ENCODE measurements around the gene MYRIP. TPM values are rescaled to one million over a fixed set of nuclear protein-coding genes. Genes with fewer than 3 reads are reported as not detected.

Gene MYRIP
- total RNA-seq, 1 experiment from 2014 or later: 0.44 TPM

- POLR2A ChIA-PET: no interaction called here
- TF ChIP-seq CBX3 (IDR thresholded peaks at IDR 0.05; ENCODE audit: low read depth) (no peak), SIN3A (IDR thresholded peaks at IDR 0.05; ENCODE audit: low read depth) (no peak), ATF3 (IDR thresholded peaks at IDR 0.05) (no peak), EZH2phosphoT487 (IDR thresholded peaks at IDR 0.05; ENCODE audit: borderline replicate concordance) (no peak), CTCF (IDR thresholded peaks at IDR 0.05 in 2 of 3, conservative IDR thresholded peaks at IDR 0.05 in 1 of 3; ENCODE audit: borderline replicate concordance in 1 of 3, insufficient read depth in 1 of 3, low read depth in 2 of 3, low read length in 2 of 3) (no peak), YY1 (IDR thresholded peaks at IDR 0.05; ENCODE audit: extremely low read depth, insufficient replicate concordance, low read depth, low read length) (no peak), SRF (IDR thresholded peaks at IDR 0.05; ENCODE audit: low read depth) (no peak), REST (IDR thresholded peaks at IDR 0.05; ENCODE audit: low read depth) (no peak), ELF1 (IDR thresholded peaks at IDR 0.05; ENCODE audit: borderline replicate concordance, low read depth) (no peak)
- Histone ChIP-seq H3K36me3 (ENCODE audit: control insufficient read depth in 1 of 2, insufficient read depth in 2 of 2, low read length in 2 of 2) (no peaks in the 10 kb centered on the region), H3K27ac (ENCODE audit: low read depth, low read length) (no peak overlapping the region), H3K27me3 (ENCODE audit: insufficient read depth, low read length) (peaks cover 52% of the 10 kb centered on the region), H3K9ac (ENCODE audit: low read length) (no peak overlapping the region), H3K4me3 (replicated peaks in 1 of 2; ENCODE audit: low read depth in 1 of 2, low read length in 2 of 2) (no peak overlapping the region), H3K4me1 (ENCODE audit: control insufficient read depth in 1 of 2, insufficient read depth in 2 of 2, low read length in 2 of 2) (no peaks in the 10 kb centered on the region), H3K9me2 (ENCODE audit: insufficient read depth) (no peaks in the 10 kb centered on the region), H3K4me2 (ENCODE audit: low read length) (no peak overlapping the region), H3K9me3 (ENCODE audit: control insufficient read depth in 1 of 2, insufficient read depth in 1 of 2, low read depth in 1 of 2, low read length in 2 of 2) (no peaks in the 10 kb centered on the region), H3K79me2 (ENCODE audit: insufficient read depth, low read length) (no peaks in the 10 kb centered on the region), H2AFZ (ENCODE audit: low read depth, low read length, poor library complexity, severe bottlenecking) (no peak overlapping the region), H4K20me1 (ENCODE audit: insufficient read depth) (no peaks in the 10 kb centered on the region)
- CTCF ChIA-PET: no interaction called here
- ATAC-seq: no peak
- no TSS peak for BruUV-seq (replicated peaks)
- RAD21 ChIA-PET (ENCODE audit: low non-redundant PET in 1 of 2, low total read pairs in 2 of 2, uncharacterized antibody in 2 of 2, unreplicated experiment in 2 of 2): no interaction called here
- intact Hi-C loops (cut with micrococcal nuclease): no loop called here
- no peak for DNase-seq (ENCODE audit: low read depth, low spot score)
These were observed 288.0 kb downstream of the MYRIP start for GRCh38 chr3:40097131-40098117.

All from HCT116 (cell line).